ENCODE data around the gene SV2B. TPM values are rescaled to one million over a fixed set of nuclear protein-coding genes. Genes with fewer than 3 reads are reported as not detected.

SV2B gene
- total and polyA plus RNA-seq, 2 experiments from 2014 or later: 0.06 to 0.76 TPM

- TF ChIP-seq ETS1 (IDR thresholded peaks at IDR 0.05) (no peak), CTCF (conservative IDR thresholded peaks at IDR 0.05; ENCODE audit: low read depth in 2 of 2) (no peak), ZNF462 (CRISPR knock-in tag; IDR thresholded peaks at IDR 0.05) (no peak), JUNB (IDR thresholded peaks at IDR 0.05; ENCODE audit: unreplicated experiment) (no peak), ZNF114 (CRISPR knock-in tag; IDR thresholded peaks at IDR 0.05) (no peak), ZNF331 (CRISPR knock-in tag; IDR thresholded peaks at IDR 0.05; ENCODE audit: low read depth) (no peak)
- ATAC-seq (no peak), DNase-seq (ENCODE audit: low spot score) (no peak)
- Mint-ChIP-seq H3K4me1 (no peaks in the 10 kb centered on the region), H3K27me3 (ENCODE audit: insufficient read depth, low read depth, poor library complexity) (no peaks in the 10 kb centered on the region), H3K36me3 (ENCODE audit: low read depth) (no peaks in the 10 kb centered on the region), H3K9me3 (no peaks in the 10 kb centered on the region), H3K27ac (no peak overlapping the region), H3K4me3 (no peak overlapping the region)
- Histone ChIP-seq H3K4me3 (no peak overlapping the region), H3K27ac (ENCODE audit: low read depth) (no peak overlapping the region), H3F3A (replicated peaks; ENCODE audit: low read depth) (no peaks in the 10 kb centered on the region), H4K20me1 (replicated peaks; ENCODE audit: insufficient read depth) (no peaks in the 10 kb centered on the region; the same call in 1 of the 2 replicates), H3K4me1 (ENCODE audit: insufficient read depth) (no peaks in the 10 kb centered on the region), H3K9me2 (ENCODE audit: insufficient read depth) (no peaks in the 10 kb centered on the region), H3K79me2 (replicated peaks; ENCODE audit: insufficient read depth) (no peaks in the 10 kb centered on the region), H3K27me3 (ENCODE audit: insufficient read depth) (no peaks in the 10 kb centered on the region), H2AFZ (no peak overlapping the region), H3K36me3 (ENCODE audit: insufficient read depth) (no peaks in the 10 kb centered on the region), H3K4me2 (no peak overlapping the region)
Measured at GRCh38 chr15:91348752-91349500, 248.9 kb downstream of the SV2B start.

Other genes with a start within 250 kb of the SV2B start
- gene FURIN, start 231.7 kb upstream of the SV2B start, total RNA-seq (2014; rRNA removed; shearing (Covaris generic)): 15.7 and 20.9 TPM in 2 replicates
- 6.3 and 7.4 TPM in 2 replicates for gene FURIN, start 231.7 kb upstream of the SV2B start, polyA plus RNA-seq (2016; fragmentation: Nextera tagmentation; extraction: Ambion mirVana)
- 14.4 and 18.6 TPM in 2 replicates for gene FES, start 215.8 kb upstream of the SV2B start, total RNA-seq (2014; rRNA removed; shearing (Covaris generic))
- 2.7 and 3.1 TPM in 2 replicates for gene FES, start 215.8 kb upstream of the SV2B start, polyA plus RNA-seq (2016; fragmentation: Nextera tagmentation; extraction: Ambion mirVana)
- gene MAN2A2, start 197.0 kb upstream of the SV2B start, total RNA-seq (2014; rRNA removed; shearing (Covaris generic)): 3.5 and 17.1 TPM in 2 replicates
- gene MAN2A2, start 197.0 kb upstream of the SV2B start, polyA plus RNA-seq (2016; fragmentation: Nextera tagmentation; extraction: Ambion mirVana): 8.0 and 8.2 TPM in 2 replicates
- 9.1 and 19.0 TPM in 2 replicates for gene HDDC3, start 167.7 kb upstream of the SV2B start, total RNA-seq (2014; rRNA removed; shearing (Covaris generic))
- 16.0 and 17.4 TPM in 2 replicates for gene HDDC3, start 167.7 kb upstream of the SV2B start, polyA plus RNA-seq (2016; fragmentation: Nextera tagmentation; extraction: Ambion mirVana)
- 86.8 and 87.5 TPM in 2 replicates for gene UNC45A, start 165.0 kb upstream of the SV2B start, total RNA-seq (2014; rRNA removed; shearing (Covaris generic))
- gene UNC45A, start 165.0 kb upstream of the SV2B start, polyA plus RNA-seq (2016; fragmentation: Nextera tagmentation; extraction: Ambion mirVana): 35.9 and 40.2 TPM in 2 replicates
- gene RCCD1, start 145.4 kb upstream of the SV2B start, total RNA-seq (2014; rRNA removed; shearing (Covaris generic)): 16.4 and 17.1 TPM in 2 replicates
- 10.8 and 14.3 TPM in 2 replicates for gene RCCD1, start 145.4 kb upstream of the SV2B start, polyA plus RNA-seq (2016; fragmentation: Nextera tagmentation; extraction: Ambion mirVana)
- gene PRC1, start 105.7 kb upstream of the SV2B start, total RNA-seq (2014; rRNA removed; shearing (Covaris generic)): 93.1 and 102 TPM in 2 replicates
- 148 and 150 TPM in 2 replicates for gene PRC1, start 105.7 kb upstream of the SV2B start, polyA plus RNA-seq (2016; fragmentation: Nextera tagmentation; extraction: Ambion mirVana)
- gene VPS33B, start 77.7 kb upstream of the SV2B start, total RNA-seq (2014; rRNA removed; shearing (Covaris generic)): 8.8 and 9.2 TPM in 2 replicates
- 15.2 and 19.1 TPM in 2 replicates for gene VPS33B, start 77.7 kb upstream of the SV2B start, polyA plus RNA-seq (2016; fragmentation: Nextera tagmentation; extraction: Ambion mirVana)